TTC549 (cell line): ENCODE results near the gene CD209.
"Not testable (repeated sequence)": the region's sequence is repeated elsewhere in the genome, so short reads cannot be mapped to it uniquely, and the experiment has no call there.

ENCODE experiments used
- FAIRE-seq: peaks from 2 replicates; lab custom pipeline; 2012; peaks lifted over from hg19 to GRCh38; lab: Jason Lieb, UNC

CD209 gene

DNA sequence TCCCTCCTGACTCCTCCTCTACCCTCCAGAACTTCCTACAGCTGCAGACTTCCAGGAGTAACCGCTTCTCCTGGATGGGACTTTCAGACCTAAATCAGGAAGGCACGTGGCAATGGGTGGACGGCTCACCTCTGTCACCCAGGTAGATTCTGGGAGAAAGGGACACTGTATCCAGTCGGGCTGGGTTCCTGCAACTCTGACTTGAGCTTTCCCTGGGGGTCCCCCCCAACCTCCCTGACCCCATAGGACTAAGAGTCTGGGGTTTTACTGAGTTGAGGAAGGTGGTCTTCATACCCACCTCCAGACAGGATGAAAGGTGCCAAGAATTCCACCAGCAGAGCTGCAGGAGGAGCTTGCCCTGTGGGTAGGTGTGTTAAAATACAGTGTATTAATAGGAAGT, 20.2 kb upstream of the CD209 start:
- FAIRE-seq, result no peak

DNA sequence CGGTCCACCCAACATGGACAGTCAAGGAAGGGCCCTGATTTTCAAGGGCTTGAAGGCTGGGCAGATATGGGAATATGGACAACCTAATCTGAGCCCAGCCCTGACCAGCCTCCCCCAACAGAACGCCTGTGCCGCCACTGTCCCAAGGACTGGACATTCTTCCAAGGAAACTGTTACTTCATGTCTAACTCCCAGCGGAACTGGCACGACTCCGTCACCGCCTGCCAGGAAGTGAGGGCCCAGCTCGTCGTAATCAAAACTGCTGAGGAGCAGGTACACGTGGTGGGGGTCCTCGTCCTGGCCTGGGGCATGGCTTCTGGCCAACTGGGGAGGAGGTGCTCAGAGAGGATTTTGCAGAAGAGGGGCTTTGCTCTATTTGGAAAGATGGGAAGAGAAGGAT, 19.2 kb upstream of the CD209 start:
- no peak for FAIRE-seq

DNA sequence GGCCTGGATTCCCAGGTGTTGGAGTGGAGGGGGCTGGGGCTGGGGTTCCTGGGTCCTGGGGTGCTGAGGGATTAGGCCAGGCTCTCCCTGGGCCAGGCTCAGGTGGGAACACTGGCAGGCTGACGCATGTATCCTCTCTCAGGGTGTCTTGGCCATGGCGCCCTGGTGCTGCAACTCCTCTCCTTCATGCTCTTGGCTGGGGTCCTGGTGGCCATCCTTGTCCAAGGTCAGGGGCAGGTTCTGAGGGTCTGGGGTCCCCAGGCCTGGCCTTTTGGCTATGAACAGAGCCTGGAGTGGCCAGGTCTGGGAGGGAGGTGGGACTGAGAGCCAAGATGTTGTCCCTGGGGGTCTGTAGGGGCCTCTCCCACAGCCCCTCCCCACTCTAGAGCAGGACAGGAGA, 17.7 kb upstream of the CD209 start:
- FAIRE-seq, result not testable (repeated sequence)

DNA sequence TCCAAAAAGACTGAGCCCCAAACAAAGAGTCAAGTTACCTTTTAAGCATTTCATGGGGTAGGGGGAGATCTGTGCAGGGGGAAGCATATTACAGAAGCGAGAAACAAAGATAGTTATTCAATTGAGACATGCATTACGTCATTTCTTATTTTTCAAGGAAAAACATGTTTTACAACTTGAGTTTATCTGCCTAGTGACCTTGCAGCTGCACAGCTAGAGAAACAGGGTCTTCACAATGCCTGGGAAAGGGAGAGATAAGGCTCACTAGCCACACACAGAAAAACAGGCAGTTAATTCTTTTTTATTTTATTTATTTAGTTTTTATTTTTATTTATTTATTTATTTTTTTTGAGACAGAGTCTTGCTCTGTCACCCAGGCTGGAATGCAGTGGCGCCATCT, 16.8 kb upstream of the CD209 start:
- FAIRE-seq, result not testable (repeated sequence)

DNA sequence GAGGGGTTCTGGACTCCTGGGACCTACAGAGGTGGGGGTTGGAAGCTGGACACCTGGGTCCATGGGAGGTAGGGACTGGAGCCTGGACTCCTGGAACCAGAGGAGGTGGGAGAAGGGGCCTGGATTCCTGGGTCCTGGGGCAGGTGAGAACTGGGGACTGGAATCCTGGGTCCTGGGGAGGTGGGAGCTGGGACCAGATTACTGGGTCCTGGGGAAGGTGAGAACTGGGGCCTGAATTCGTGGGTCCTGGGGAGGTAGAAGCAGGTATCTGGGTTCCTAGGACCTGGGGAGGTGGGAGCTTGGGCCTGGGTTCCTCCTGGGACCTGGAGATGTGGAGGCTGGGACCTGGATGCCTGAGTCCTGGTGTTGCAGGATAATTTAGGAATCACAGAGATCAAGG, 16.4 kb upstream of the CD209 start:
- FAIRE-seq, result no peak

DNA sequence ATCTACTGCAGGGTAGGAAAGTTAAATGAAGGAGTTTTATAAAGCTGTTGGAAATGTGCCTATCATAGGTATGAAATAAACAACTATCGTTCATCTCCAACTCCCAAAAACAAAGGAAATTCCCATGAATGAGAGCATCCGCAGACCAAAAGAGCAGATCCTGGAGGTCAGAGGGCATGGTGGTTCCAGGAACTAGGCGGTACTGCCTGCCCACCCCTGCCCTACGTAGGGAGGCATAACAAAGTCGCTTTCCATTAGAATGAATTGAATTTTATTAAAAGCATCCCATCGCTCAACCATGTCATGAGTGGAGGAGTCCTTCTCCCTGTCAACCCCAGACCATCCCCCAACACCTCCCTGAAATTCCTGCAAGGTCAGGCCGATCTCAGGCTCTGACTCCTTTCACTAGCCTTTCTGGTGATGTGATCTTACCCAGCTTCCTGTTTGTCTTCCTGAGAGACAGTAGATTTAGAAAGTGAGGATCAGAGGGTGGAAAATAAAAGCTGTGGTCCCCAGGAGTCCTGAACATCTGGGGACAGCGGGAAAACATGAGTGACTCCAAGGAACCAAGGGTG, 15.5 kb upstream of the CD209 start, which contains the start of gene CLEC4M:
Gene CLEC4M, plus strand, starts transcription at position 525 of the 575 bp plus-strand sequence. Its CDS starts 24 bp downstream, at position 549.
- FAIRE-seq, result no peak

DNA sequence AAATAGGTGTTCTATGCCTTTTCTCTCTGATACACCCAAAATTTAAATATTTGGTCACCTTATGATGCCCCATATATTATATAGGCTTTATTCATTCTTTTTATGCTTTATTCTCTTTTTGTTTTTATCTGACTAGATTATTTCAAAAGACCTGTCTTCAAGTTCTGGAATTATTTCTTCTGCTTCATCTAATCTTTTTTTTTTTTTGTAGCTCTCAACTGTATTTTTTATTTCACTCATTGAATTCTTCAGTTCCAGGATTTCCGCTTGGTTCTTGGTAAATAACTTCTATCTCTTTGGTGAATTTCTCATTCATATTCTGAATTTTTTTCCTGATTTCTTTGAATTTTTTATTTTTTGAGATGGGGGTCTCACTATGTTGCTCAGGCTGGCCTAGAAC, 11.8 kb upstream of the CD209 start:
- no peak for FAIRE-seq

DNA sequence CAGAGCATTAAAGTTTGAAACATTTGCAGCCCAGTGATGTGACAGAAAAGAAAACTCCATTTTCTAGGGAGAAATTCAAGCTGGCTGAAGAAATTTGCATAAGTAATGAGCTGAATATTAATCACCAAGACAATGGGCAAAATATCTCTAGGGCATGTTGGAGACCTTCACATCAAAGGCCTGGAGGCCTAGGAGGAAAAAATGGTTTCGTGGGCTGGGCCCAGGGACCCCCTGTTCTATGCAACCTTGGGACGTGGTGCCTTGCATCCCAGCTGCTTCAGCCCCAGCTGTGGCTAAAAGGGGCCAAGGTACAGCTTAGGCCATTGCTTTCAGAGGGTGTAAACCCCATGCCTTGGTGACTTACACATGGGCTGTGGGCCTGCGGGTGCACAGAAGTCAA, 10.0 kb upstream of the CD209 start:
- no peak for FAIRE-seq

DNA sequence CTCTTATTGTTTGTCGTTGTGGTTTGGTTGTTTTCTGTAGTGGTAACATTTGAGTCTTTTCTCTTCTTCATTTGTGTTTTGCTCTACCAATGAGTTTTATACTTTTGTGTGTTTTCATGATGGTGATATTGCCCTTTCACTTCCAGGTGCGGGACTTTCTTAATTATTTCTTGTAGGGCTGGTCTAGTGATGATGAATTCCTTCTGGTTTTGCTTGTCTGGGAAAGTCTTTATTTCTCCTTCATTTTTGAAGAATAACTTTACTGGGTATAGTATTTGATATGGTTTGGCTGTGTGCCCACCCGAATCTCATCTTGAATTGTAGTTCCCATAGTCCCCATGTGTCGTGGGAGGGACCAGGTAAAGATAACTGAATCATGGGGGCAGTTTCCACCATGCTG, 8.9 kb upstream of the CD209 start:
- FAIRE-seq, result no peak

DNA sequence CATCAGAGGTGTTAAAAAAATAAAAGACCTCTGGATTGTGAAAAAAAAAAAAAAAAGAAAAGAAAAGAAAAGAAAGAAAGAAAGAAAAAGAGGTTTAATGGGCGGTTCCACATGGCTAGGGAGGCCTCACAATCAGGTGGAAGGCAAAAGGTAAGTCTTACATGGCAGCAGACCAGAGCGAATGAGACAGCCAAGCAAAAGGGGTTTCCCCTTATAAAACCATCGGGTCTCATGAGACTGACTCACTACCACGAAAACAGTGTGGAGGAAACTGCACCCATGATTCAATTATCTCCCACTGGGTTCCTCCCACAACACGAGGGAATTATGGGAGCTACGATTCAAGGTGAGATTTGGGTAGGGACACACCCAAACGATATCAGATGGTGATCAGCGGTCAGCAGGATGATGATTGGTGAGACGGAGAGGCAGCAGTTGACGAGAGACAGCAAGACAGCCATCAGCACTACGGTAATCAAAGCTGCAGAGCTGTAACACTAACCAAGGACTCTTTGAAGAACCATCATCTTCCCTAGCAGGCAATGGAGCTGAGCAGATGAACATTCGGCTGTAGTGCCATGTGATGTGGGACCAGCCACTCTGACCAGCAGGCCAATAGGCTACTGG, 3.9 kb upstream of the CD209 start:
- FAIRE-seq, result no peak

DNA sequence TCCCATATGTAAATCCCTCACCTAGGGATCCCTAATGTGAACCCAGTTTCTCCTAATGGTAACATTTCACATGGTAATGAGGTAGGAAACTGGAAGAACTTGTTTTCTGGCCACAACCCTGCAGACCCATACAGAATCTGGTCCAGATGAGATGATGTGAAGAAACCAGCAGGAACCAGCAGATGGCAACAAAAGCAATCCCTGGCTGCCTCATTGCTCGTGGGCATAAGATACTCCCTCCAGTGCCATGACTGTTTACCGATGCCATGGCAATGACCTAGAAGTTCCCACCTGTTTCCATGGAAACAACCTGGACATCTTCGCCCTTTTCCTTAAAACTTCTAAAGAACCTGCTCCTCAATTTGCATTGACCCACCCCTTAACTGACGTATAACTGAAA, 1.4 kb upstream of the CD209 start:
- FAIRE-seq, result no peak

DNA sequence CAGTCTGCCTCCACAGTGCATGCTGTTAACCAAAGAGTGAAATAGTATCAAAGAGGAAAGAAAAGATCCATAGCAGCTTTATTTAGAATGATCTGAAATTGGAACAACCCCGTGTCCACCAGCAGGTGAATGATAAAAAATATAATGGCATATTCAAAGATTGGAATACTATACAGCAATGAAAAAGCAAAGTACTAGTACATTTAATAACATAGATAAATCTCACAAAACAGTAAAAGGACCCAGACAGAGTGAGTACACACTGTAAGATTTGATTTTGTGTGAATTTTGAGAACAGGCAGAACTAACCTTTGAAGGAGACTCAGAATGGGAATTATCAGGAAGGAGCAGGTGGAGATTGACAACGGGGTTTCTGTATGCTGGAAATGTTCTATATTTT, 837 bp upstream of the CD209 start:
- no peak for FAIRE-seq

DNA sequence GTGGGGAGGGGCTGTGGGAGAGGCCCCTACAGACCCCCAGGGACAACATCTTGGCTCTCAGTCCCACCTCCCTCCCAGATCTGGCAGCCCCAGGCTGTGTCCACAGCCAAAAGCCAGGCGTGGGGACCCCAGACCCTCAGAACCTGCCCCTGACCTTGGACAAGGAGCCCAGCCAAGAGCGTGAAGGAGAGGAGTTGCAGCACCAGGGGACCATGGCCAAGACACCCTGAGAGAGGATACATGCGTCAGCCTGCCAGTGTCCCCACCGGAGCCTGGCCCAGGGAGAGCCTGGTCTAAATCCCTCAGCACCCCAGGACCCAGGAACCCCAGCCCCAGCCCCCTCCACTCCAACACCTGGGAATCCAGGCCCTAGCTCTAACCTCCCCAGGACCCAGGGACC, 1.0 kb downstream of the CD209 start:
- FAIRE-seq, result not testable (repeated sequence)

DNA sequence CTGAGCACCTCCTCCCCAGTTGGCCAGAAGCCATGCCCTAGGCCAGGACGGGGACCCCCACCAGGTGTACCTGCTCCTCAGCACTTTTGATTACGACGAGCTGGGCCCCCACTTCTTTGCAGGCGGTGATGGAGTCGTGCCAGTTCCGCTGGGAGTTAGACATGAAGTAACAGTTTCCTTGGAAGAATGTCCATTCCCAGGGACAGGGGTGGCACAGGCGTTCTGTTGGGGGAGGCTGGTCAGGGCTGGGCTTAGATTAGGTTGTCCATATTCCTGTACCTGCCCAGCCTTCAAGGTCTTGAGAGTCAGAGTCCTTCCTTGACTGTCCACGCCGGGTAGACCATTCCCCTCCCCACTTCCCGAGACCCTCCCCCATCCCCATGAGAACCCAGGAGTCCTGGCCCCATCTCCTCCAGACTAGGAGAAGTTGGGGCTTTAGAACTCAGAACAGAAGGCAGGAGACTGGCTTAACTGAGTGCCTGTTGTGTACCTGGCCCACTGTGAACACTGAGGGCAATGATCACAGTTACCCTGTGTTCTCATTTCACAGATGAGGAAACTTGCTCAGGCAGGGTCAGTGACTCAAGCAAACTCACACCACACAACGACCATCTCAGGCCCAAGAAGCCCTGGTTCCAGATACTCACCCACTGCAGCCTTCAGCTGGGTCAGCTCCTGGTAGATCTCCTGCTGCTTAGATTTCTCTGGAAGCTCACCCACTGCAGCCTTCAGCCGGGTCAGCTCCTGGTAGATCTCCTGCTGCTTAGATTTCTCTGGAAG, 2.3 kb downstream of the CD209 start:
- no peak for FAIRE-seq

DNA sequence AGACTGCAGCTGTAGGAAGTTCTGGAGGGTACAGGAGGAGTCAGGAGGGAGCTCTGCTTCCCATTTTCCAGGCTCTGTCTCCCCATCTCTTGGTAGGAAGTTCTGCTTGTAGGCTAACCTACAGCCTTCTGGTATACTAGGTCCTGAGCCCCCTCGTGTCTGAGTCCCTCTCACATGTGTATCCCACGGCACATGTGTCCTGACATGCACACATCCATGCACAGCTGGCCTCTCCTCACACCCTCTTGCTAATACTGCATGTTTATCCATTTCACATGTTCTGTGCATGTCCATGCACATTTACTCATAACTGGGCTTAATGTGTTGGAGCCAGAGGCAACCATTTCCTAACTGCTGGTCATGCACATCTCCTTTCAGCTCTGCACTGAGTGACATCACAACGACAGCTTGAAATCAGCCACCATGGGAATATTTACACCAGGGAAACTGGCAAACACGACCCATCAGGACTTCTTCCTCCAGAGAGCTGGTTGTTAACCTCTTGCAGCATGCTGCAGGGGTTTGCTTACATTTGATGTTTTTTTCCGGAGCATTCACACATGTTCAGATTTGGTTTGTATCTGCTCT, 3.0 kb downstream of the CD209 start:
- FAIRE-seq, result no peak

DNA sequence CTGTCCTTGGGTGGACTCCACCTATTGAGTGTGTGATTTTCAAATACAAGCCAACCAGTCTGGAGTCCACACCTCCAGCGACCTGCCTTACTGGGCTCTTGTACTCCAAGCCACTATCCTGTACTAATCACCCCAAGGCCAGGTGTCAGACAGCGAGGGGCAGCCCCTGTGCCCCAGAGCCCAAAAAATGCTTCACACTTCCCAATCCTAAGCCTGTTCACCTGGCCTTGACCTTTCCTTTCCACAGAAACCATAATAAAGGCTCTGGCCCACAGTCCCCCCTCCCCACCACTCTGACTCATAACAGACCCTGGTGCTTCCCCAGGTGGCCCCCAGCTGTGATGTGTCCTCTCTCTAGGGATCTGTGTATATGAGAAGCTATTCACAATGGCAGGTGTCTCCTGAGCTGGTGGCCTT, 3.9 kb downstream of the CD209 start:
- FAIRE-seq, result no peak

DNA sequence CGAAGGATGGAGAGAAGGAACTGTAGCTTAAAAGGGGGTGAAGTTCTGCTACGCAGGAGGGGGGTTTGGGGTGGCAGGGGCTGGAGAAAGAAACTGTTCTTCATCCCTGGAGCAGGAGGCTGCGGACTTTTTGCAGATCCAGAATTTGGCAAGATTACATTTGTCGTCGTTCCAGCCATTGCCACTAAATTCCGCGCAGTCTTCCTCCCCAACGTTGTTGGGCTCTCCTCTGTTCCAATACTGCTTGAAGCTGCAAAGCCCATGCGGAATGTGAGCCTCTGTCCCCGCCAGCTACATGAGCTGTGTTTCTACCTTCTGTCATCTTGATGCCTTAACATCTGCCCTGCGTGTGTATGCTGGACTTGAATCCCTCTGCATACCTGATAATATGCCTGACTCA, 4.3 kb downstream of the CD209 start:
- no peak for FAIRE-seq

DNA sequence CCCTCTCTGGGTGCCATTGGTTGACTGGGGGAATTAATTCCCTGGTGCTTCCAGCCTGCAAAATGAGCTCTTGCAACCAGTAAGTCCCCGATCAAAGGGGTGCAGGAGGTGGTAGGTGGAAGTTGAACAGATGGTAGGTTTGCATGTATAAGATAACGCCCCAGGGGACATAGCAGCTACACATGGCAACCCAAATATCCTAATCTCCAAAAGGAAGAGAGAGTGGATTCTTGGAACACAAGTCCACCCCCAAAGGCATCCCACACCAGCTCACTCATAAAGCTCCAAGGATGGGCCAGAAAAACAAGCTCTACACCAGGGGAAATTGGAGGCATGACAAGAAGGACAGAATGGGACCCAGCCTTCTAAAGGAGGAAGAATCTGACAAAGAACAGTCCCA, 4.8 kb downstream of the CD209 start:
- FAIRE-seq, result no peak

DNA sequence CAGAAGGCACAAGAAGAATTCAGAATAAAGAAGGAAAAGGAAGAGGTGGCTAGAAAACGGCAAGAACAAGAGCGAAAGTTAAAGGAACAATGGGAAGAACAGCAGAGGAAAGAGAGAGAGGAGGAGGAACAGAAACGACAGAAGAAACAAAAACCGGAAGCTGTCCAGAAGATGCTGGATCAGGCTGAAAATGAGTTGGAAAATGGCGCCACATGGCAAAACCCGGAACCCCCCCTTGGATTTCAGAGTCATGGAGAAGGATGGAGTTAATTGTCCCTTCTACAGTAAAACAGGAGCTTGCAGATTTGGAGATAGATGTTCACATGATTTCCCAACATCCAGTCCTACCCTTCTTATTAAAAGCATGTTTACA, 6.7 kb downstream of the CD209 start:
- FAIRE-seq, result no peak

DNA sequence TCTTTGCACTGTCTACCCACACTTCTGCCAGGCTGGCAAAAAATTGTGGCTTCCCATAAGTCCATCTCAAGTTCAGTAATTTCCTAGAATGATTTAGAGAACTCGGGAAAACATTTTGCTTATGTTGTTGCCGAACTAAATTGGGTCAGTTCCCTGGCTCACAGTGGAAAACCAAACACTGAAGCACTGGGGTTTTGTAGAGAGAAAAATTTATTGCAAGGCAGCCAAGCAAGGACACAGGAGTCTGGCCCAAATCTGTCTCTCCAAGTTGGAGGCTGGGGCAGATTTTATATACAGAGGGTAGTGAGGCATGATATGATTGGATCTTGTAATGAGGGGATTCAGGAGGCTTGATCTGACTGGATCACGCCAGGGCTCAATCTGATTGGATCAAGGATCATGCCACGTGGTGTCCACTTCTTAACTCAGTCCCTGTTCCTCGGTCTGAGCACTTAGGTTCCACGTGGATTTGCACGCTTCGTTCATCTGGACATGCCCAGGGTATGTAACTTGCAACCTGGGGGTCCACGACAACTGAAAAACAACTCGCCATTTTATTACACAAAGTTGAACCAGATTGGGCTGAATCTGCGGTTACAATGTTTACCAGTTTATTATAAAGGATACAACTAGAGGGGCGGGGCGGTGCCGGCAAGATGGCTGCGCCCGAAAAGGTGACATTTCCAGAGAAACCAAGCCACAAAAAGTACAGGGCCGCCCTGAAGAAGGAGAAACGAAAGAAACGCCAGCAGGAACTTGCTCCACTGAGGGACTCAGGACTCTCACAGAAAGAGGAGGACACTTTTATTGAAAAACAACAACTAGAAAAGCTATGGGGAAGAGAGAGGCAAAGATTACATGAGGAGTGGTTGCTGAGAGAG, 7.3 kb downstream of the CD209 start:
- FAIRE-seq, result no peak

DNA sequence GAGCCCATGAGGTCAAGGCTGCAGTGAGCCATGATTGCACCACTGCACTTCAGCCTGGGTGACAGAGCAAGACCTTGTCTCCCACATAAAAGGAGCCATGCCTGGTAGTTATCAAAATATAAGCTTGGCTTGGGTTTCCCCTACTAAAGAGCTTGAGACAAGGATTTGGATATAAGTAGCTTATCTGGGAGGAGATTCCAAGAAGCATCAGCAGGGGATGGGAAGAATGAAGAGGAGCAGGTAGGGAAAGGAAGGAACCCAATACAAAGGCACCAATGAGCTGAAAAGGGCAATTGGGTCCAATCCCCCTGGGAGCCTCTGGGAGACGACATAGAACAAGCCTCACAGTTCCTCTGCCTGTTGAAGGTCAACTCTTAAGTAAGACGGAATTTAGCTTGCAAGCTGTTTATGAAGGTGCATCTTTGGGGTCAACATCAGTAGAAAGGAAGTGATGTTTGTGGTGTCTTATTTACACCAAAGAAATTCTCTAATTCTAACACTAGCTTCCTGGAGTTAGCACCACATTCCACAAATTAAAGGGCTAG, 8.1 kb downstream of the CD209 start:
- no peak for FAIRE-seq

DNA sequence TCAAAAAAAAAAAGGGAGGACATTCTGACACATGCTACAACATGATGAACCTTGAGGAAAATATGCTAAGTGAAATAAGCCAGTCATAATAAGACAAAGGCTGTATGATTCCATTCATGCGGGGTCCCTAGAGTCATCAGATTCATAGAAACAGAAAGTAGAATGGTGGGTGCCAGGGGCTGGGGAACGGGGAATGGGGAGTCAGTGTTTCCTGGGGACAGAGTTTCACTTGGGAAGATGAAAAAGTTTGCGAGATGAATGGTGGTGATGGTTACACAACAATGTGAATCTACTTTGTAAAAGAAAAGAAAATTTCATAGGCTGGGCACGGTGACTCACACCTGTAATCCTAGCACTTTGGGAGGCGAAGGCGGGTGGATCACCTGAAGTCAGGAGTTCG, 9.3 kb downstream of the CD209 start:
- no peak for FAIRE-seq
